Measurements from ENCODE around the gene SATB2. TPM values are rescaled to one million over a fixed set of nuclear protein-coding genes. Genes with fewer than 3 reads are reported as not detected.
A peak's percentile ranks its signal among the peaks of the same experiment; 100 is the strongest.

Gene SATB2
- total RNA-seq, 1 experiment from 2014 or later: 16.5 TPM

DNA sequence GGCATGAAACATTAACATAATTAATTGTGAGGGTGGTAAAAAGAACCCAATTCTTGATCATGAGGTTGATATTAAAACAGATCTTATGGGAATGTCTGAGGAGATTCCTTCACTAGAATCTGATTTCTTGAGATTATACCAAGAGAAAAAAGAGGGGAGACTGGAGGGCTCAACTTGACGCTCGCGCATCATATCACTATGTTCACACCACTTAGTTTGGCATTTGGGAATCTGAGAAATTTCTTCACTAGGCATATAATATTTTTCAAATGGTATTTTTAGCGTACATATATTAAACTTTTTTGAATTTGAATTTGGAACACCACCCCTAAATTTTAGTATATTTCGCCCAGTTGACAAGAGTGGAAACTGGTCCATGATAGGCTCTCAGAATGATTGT lies 140.1 kb downstream of the SATB2 start:
- intact Hi-C loops (cut with micrococcal nuclease): no loop called here
- Mint-ChIP-seq H3K9me3 (ENCODE audit: unreplicated experiment) (no peaks in the 10 kb centered on the region), H3K27ac (ENCODE audit: low read depth, unreplicated experiment) (no peak overlapping the region), H3K36me3 (ENCODE audit: insufficient read depth, unreplicated experiment) (peaks cover 5% of the 10 kb centered on the region), H3K27me3 (ENCODE audit: insufficient read depth, unreplicated experiment) (no peaks in the 10 kb centered on the region), H3K4me3 (ENCODE audit: unreplicated experiment) (no peak overlapping the region), H3K4me1 (ENCODE audit: insufficient read depth, unreplicated experiment) (no peaks in the 10 kb centered on the region)
- no TSS peak for BruUV-seq (replicated peaks)
- no peak for DNase-seq (ENCODE audit: unreplicated experiment)
- ChIA-PET CTCF (interaction anchor here (0.6 kb wide), 1 partner anchor 303 kb away, joined by 3 read pairs; no protein-coding TSS in a partner anchor), POLR2A (no interaction called here)
- no peak for TF ChIP-seq CTCF (IDR thresholded peaks at IDR 0.05; ENCODE audit: unreplicated experiment)

DNA sequence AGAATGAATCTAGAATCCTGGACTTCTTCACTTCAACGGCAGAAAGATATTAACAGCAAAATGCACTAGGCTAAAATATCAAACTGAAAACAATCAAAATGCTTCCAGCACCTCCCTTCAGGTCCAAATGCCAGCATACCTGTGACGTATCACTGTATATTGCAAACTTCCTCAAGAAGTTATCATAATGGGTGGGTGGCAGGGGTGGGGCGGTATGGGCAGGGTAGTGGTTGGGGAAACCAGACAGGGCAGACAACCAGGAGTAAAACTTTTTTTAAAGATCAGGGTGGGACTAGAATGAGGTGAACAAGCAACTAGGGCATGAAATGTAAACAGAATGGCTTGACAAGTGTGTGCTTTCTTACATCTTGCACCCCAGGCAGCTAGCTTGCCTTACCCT lies 140.9 kb downstream of the SATB2 start:
- BruUV-seq (replicated peaks): no TSS peak
- Mint-ChIP-seq H3K9me3 (ENCODE audit: unreplicated experiment) (no peaks in the 10 kb centered on the region), H3K4me1 (ENCODE audit: insufficient read depth, unreplicated experiment) (no peaks in the 10 kb centered on the region), H3K27me3 (ENCODE audit: insufficient read depth, unreplicated experiment) (no peaks in the 10 kb centered on the region), H3K4me3 (ENCODE audit: unreplicated experiment) (no peak overlapping the region), H3K27ac (ENCODE audit: low read depth, unreplicated experiment) (no peak overlapping the region), H3K36me3 (ENCODE audit: insufficient read depth, unreplicated experiment) (peaks cover 5% of the 10 kb centered on the region)
- intact Hi-C loops (cut with micrococcal nuclease): no loop called here
- POLR2A ChIA-PET: interaction anchor here (0.6 kb wide), 1 partner anchor 327 kb away, joined by 3 read pairs; no protein-coding TSS in a partner anchor
- no peak for TF ChIP-seq CTCF (IDR thresholded peaks at IDR 0.05; ENCODE audit: unreplicated experiment)
- CTCF ChIA-PET: interaction anchor here (0.6 kb wide), 1 partner anchor 50 kb away, joined by 5 read pairs; no protein-coding TSS in a partner anchor
- no peak for DNase-seq (ENCODE audit: unreplicated experiment)

DNA sequence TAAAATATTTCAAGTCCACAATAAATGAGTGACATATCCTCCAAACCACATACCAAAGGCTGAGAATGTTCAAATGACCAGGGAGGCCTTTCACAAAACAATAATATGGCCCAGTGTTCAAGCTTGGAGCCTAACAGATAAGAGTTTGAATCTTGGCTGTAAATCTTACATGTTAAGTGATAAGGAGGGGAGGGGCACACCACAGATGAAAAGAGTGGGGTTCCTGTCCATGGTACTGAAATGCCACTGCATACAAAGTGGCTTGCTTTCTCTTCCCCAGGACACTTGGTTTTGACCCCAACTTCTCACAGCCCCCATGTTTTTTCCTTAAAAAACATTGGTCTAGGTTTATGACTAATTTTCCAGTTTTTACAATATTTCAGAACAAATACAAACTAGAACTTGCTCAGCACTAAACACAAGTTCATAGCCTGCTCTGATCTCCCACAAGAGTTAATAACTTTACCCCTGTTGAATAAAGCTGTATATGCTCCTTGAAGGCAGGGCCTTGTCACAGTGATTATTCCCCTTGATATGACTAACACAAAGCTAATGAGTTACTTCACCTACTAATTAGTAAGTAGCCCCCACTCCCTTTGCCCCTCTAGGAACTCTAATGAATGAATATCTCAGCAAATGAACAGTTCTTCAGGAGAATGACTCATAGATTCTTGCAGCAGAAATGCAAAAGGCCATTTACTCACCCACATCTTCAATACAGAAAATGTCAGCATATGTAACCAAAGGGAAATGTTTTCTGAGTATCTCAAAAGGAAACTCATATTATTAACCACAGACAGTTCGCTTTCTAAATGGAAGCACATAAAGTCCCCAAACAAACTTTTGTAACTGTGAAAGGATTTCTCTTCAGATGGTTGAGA lies 142.2 kb downstream of the SATB2 start:
- peak; percentile 31 for DNase-seq (ENCODE audit: unreplicated experiment)
- intact Hi-C loops (cut with micrococcal nuclease): no loop called here
- Mint-ChIP-seq H3K9me3 (ENCODE audit: unreplicated experiment) (no peaks in the 10 kb centered on the region), H3K27ac (ENCODE audit: low read depth, unreplicated experiment) (no peak overlapping the region), H3K4me1 (ENCODE audit: insufficient read depth, unreplicated experiment) (no peaks in the 10 kb centered on the region), H3K27me3 (ENCODE audit: insufficient read depth, unreplicated experiment) (no peaks in the 10 kb centered on the region), H3K36me3 (ENCODE audit: insufficient read depth, unreplicated experiment) (peaks cover 5% of the 10 kb centered on the region), H3K4me3 (ENCODE audit: unreplicated experiment) (no peak overlapping the region)
- TF ChIP-seq CTCF (IDR thresholded peaks at IDR 0.05; ENCODE audit: unreplicated experiment): no peak
- CTCF ChIA-PET: interaction anchor here (0.6 to 0.7 kb wide), 3 partner anchors 129 to 424 kb away, joined by 3 to 4 read pairs (median 3); no protein-coding TSS in a partner anchor
- POLR2A ChIA-PET: interaction anchor here (0.7 kb wide), 1 partner anchor 42 kb away, joined by 4 read pairs; no protein-coding TSS in a partner anchor
- BruUV-seq (replicated peaks): no TSS peak

DNA sequence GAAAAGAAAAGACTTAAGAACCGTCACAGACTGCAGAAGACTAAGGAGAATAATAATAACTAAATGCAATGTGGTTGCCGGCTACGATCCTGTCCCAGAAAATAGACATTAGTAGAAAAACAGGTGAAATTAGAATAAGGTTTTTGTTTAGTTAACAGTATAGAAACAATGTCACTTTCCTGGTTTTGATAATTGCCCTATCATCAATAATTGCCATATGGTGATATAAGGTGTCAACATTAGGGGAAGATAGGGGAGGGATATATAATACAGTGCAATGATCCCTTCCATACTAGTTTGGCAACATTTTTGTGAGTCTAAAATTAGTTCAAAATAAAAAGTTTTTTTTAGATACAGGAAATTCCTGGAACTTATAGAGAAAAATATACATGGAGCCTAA lies 144.8 kb downstream of the SATB2 start:
- ChIA-PET POLR2A (no interaction called here), CTCF (no interaction called here)
- no peaks in the 10 kb centered on the region for H3K4me1 Mint-ChIP-seq (ENCODE audit: insufficient read depth, unreplicated experiment)
- no TSS peak for BruUV-seq (replicated peaks)
- no peak for DNase-seq (ENCODE audit: unreplicated experiment)
- H3K4me3 Mint-ChIP-seq (ENCODE audit: unreplicated experiment): no peak overlapping the region
- H3K27me3 Mint-ChIP-seq (ENCODE audit: insufficient read depth, unreplicated experiment): no peaks in the 10 kb centered on the region
- intact Hi-C loops (cut with micrococcal nuclease): no loop called here
- H3K27ac Mint-ChIP-seq (ENCODE audit: low read depth, unreplicated experiment): no peak overlapping the region
- no peaks in the 10 kb centered on the region for H3K9me3 Mint-ChIP-seq (ENCODE audit: unreplicated experiment)
- TF ChIP-seq CTCF (IDR thresholded peaks at IDR 0.05; ENCODE audit: unreplicated experiment): no peak
- peaks cover 18% of the 10 kb centered on the region for H3K36me3 Mint-ChIP-seq (ENCODE audit: insufficient read depth, unreplicated experiment)

Measured in MCF 10A (cell line).